Naive thymus-derived CD4-positive, alpha-beta T cell (primary cell): Measurements from ENCODE around the gene AK2. TPM values are rescaled to one million over a fixed set of nuclear protein-coding genes. Genes with fewer than 3 reads are reported as not detected.

ENCODE experiments used
- ATAC-seq: fragments of 150-1000 bp; cut with Tn5 transposase; 2 replicates; pipeline ENCODE4 v1.10.0; 2021; ENCODE audit warnings: mild to moderate bottlenecking, moderate library complexity
- CTCF ChIA-PET: fragments of 350-600 bp; sonication (Branson Sonifier 250); formaldehyde crosslinking; loops from one replicate; lab custom pipeline; 2021; ENCODE audit warnings: antibody characterized with exemption; lab: Charles Lee
- POLR2A ChIA-PET: fragments of 350-600 bp; sonication (Branson Sonifier 250); formaldehyde crosslinking; loops from one replicate; lab custom pipeline; 2021; ENCODE audit warnings: antibody characterized with exemption, inconsistent platforms; lab: Charles Lee
- DNase-seq, 9 donors: peaks; one replicate each; pipeline versions ENCODE4 v3.0.0 to v3.0.0-alpha.2; 2020 to 2022; ENCODE audit warnings: mixed read lengths in 1 of 9
- H3K27ac ChIP-seq: one replicate; pipeline ENCODE4 v1.7.0; 2013; ENCODE audit warnings: mild to moderate bottlenecking, low read depth, low read length, moderate library complexity
- H3K27me3 ChIP-seq, 2 donors: one replicate each; pipeline ENCODE4 v1.7.0; 2013; ENCODE audit warnings: low read length in 2 of 2, mild to moderate bottlenecking in 2 of 2, moderate library complexity in 2 of 2; ENCODE audit not compliant: control insufficient read depth in 2 of 2, insufficient read depth in 2 of 2
- H3K36me3 ChIP-seq, 3 experiments: 1 replicate in 2 of 3; 2 replicates in 1 of 3; pipeline ENCODE4 v1.7.0; 2013; ENCODE audit warnings: low read length in 3 of 3, mild to moderate bottlenecking in 3 of 3, moderate library complexity in 1 of 3; ENCODE audit not compliant: insufficient read depth in 3 of 3, control insufficient read depth in 2 of 3
- H3K4me1 ChIP-seq, 2 donors: one replicate each; pipeline ENCODE4 v1.7.0; 2013; ENCODE audit warnings: low read length in 2 of 2, mild to moderate bottlenecking in 2 of 2, moderate library complexity in 1 of 2; ENCODE audit not compliant: control insufficient read depth in 2 of 2, insufficient read depth in 2 of 2
- H3K4me3 ChIP-seq: 2 replicates; pipeline ENCODE4 v1.7.0; 2013; ENCODE audit warnings: mild to moderate bottlenecking, low read length
- H3K9me3 ChIP-seq, 3 experiments: 1 replicate in 2 of 3; 2 replicates in 1 of 3; pipeline ENCODE4 v1.7.0; 2013; ENCODE audit warnings: low read length in 3 of 3; ENCODE audit not compliant: control insufficient read depth in 2 of 3
- H3K27ac Mint-ChIP-seq, 9 donors: one replicate each; pipeline ENCODE4 v1.8.0; 2020 to 2022; ENCODE audit warnings: mixed read lengths in 9 of 9, mild to moderate bottlenecking in 8 of 9, moderate library complexity in 5 of 9, inconsistent platforms in 2 of 9
- H3K27me3 Mint-ChIP-seq, 5 donors: one replicate each; pipeline ENCODE4 v1.8.0; 2021 to 2022; ENCODE audit warnings: mixed read lengths in 5 of 5, mild to moderate bottlenecking in 1 of 5
- H3K36me3 Mint-ChIP-seq, 5 donors: one replicate each; pipeline ENCODE4 v1.8.0; 2020 to 2022; ENCODE audit warnings: mixed read lengths in 5 of 5, mild to moderate bottlenecking in 3 of 5, inconsistent platforms in 1 of 5
- H3K4me1 Mint-ChIP-seq, 7 donors: one replicate each; pipeline ENCODE4 v1.8.0; 2020 to 2022; ENCODE audit warnings: mixed read lengths in 7 of 7, mild to moderate bottlenecking in 3 of 7, inconsistent platforms in 1 of 7
- H3K4me3 Mint-ChIP-seq, 10 donors: one replicate each; pipeline ENCODE4 v1.8.0; 2020 to 2022; ENCODE audit warnings: mild to moderate bottlenecking in 10 of 10, mixed read lengths in 10 of 10, moderate library complexity in 6 of 10, inconsistent platforms in 2 of 10
- H3K9me3 Mint-ChIP-seq, 11 donors: one replicate each; pipeline ENCODE4 v1.8.0; 2020 to 2022; ENCODE audit warnings: mixed read lengths in 11 of 11, mild to moderate bottlenecking in 4 of 11, inconsistent platforms in 1 of 11, moderate library complexity in 1 of 11
- intact Hi-C, 2 donors: fragments of 100-400 bp; cut with micrococcal nuclease; formaldehyde crosslinking; loops; one replicate each; pipeline ENCODE4 v1.15.1; 2023
- polyA plus RNA-seq, 2 donors: library from polyadenylated mRNA; unstranded; fragments of 300-500 nt; fragmentation: Illumina TruSeq; gene quantifications; one replicate each; pipeline ENCODE4 v1.2.3, GENCODE V29; 2021
- total RNA-seq, 6 experiments: library from RNA in 5 of 6; stranded (reverse) in 5 of 6; gene quantifications; 1 replicate in 5 of 6; 2 replicates in 1 of 6; pipeline ENCODE4 v1.2.3 and lab custom pipeline; 2021 to 2026

The AK2 gene
- total and polyA plus RNA-seq, 7 experiments from 2014 or later: 53.8 to 219 (median 97.4) TPM

DNA sequence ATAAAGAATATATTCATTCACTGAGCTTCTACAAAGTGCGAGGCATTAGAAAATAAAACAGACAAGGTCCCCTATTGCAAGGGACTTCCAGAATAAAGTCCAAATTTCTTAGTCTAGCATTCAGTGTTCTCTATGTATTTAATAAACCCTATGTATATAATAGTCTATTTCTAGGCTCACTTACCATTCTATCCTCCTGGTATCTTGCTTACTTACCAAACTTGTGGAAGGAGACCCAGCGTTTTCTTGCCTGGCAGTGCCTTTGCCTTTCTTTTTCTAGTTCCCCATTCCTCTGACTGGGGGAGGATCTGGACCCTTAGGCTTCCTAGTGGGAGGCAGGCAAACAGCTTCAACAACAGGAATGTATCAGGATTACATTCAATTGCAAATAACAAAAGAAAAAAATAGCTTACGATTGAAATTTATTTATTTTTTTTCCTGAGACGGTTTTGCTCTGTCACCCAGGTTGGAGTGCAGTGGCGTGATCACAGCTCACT lies 71.4 kb downstream of the AK2 start:
- H3K36me3 ChIP-seq: no peaks in the 10 kb centered on the region
- Mint-ChIP-seq H3K27ac (peak overlapping the region; percentile 71 to 96 (median 90)), H3K27me3 (peaks cover 0 to 4% (median 0%) of the 10 kb centered on the region in 5 donors), H3K4me1 (peaks cover 23 to 50% (median 33%) of the 10 kb centered on the region in 7 donors), H3K9me3 (peaks cover 0 to 2% (median 0%) of the 10 kb centered on the region in 11 donors), H3K4me3 (peak overlapping the region; percentile 87 to 93 (median 90)), H3K36me3 (peaks cover 0 to 18% (median 0%) of the 10 kb centered on the region in 5 donors)
- no peaks in the 10 kb centered on the region for H3K9me3 ChIP-seq
- peak overlapping the region; percentile 67 for H3K4me3 ChIP-seq
- no peak for ATAC-seq
- H3K27me3 ChIP-seq: no peaks in the 10 kb centered on the region
- H3K27ac ChIP-seq: peak overlapping the region; percentile 74
- no peak for DNase-seq
- ChIA-PET POLR2A (interaction anchor here (0.6 to 4.3 kb wide), 19 partner anchors 9 to 314 kb away, joined by 3 to 76 read pairs (median 4); partner anchors contain the start of genes RBBP4, TRIM62 and ZBTB8OS), CTCF (interaction anchor here (1.1 kb wide), 1 partner anchor 15 kb away, joined by 3 read pairs; no protein-coding TSS in a partner anchor)
- peaks cover 19 to 24% of the 10 kb centered on the region in 2 donors for H3K4me1 ChIP-seq
- intact Hi-C loops: loop anchor here (2.0 kb wide), 3 partner anchors 32 to 148 kb away; partner anchors contain the start of genes AK2 (in 1 of the 2), S100PBP (in 1 of the 2) and YARS1 (in 1 of the 2)

DNA sequence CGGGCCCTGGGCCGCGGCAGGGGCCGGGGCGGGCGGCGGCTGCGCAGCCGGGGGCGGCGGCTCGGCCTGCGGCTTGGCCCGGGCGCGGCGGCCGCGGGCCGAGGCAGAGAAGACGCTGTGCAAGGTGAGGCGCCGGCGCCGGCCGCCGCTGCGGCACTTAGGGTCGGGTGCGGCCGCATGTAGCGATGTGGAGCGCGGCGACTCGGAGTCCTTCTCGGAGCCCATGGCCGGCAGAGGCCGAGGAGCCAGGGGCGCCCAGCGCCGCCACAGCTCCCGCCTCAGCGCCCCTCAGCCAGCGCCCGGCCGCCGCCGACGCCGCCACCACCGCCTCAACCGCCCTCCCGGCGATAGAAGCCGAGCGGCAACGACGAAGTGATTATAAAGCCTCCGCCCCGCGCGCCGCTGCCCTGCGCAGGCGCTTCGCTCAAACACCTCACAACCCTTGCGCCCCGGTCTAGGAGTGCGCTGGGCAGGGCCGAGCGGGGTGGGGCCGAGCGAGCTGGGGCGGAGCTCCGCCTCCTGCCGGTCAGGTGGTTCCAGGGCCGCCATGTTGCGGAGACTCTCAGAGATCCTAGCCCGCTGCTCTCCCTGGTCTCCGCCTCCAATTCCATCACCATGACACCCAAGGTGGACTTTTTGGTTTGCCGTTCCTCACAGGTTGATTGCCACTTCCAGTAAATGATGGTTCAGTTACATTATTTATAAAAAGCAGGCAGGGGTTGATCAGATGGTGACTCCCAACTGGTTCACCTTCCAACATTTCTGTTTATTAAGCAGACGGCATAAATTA lies 72.0 kb downstream of the AK2 start, which contains the start of gene RNF19B:
RNF19B (minus strand) TSS at position 349 of the 790 bp plus-strand sequence; CDS start at position 225, 124 bp downstream.
- intact Hi-C loops: loop anchor here (1.0 to 2.0 kb wide), 11 partner anchors 17 to 386 kb away; partner anchors contain the start of genes AK2 (in 1 of the 2), AZIN2 (in 1 of the 2), S100PBP (in 1 of the 2) and TRIM62 (in 1 of the 2)
- no peaks in the 10 kb centered on the region for H3K36me3 ChIP-seq
- peaks cover 19 to 24% of the 10 kb centered on the region in 2 donors for H3K4me1 ChIP-seq
- Mint-ChIP-seq H3K4me3 (peak within 1 kb of the TSS; percentile 88 to 93 (median 91)), H3K27me3 (peaks cover 0 to 3% (median 0%) of the 10 kb centered on the region in 5 donors), H3K4me1 (peaks cover 23 to 50% (median 37%) of the 10 kb centered on the region in 7 donors), H3K36me3 (peaks cover 0 to 18% (median 0%) of the 10 kb centered on the region in 5 donors), H3K9me3 (peaks cover 0 to 2% (median 0%) of the 10 kb centered on the region in 11 donors), H3K27ac (peak within 1 kb of the TSS; percentile 71 to 96 (median 90))
- peak within 1 kb of the TSS; percentile 67 for H3K4me3 ChIP-seq
- CTCF ChIA-PET: interaction anchor here (1.1 kb wide), 1 partner anchor 16 kb away, joined by 3 read pairs; no protein-coding TSS in a partner anchor
- DNase-seq: peak; percentile 85 to 94 (median 90)
- peak within 1 kb of the TSS; percentile 74 for H3K27ac ChIP-seq
- H3K27me3 ChIP-seq: no peaks in the 10 kb centered on the region
- no peaks in the 10 kb centered on the region for H3K9me3 ChIP-seq
- POLR2A ChIA-PET: interaction anchor here (0.6 to 4.3 kb wide), 22 partner anchors 8 to 314 kb away, joined by 3 to 76 read pairs (median 4); partner anchors contain the start of genes AZIN2, RBBP4, TRIM62 and ZBTB8OS
- ATAC-seq: peak; percentile 97

DNA sequence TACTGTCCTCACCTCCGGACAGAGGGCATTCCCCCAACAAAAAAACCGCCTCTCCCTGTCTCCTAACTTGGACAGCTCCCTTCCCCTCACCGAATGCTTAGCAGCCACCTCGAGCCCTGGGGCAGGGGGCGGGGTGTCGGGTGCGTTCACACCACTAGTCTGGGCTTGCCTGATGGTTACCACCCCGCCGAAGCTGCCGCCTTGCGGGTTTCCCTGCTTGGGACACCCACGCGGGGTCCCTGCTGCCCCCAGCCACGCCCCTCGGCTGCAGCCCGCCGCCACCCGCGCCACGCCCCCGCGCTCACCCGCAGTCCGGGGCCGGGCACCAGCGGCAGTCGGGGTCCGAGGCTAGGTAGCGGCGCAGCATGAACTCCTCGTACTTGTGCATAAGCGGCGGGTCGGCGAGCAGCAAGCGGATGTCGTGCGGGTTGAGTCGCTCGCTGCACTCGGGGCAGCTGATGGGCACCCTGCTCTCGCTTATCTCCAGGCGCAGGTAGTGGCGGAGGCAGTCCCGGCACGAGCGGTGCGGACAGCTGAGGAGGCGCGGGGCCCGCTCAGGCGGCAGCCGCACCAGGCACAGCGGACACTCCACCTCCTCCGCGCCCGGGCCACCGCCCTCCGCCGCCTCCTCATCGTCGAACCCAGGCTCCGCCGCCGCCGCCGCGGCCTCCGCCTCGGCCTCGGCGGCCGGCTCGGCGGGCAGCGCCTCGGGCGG lies 72.8 kb downstream of the AK2 start:
- peaks cover 24 to 51% (median 42%) of the 10 kb centered on the region in 7 donors for H3K4me1 Mint-ChIP-seq
- intact Hi-C loops: loop anchor here (1.0 to 2.0 kb wide), 12 partner anchors 17 to 386 kb away; partner anchors contain the start of genes AZIN2 (in 2 of the 2), AK2 (in 1 of the 2), S100PBP (in 1 of the 2) and TRIM62 (in 1 of the 2)
- DNase-seq: peak; percentile 43 to 78 (median 64)

DNA sequence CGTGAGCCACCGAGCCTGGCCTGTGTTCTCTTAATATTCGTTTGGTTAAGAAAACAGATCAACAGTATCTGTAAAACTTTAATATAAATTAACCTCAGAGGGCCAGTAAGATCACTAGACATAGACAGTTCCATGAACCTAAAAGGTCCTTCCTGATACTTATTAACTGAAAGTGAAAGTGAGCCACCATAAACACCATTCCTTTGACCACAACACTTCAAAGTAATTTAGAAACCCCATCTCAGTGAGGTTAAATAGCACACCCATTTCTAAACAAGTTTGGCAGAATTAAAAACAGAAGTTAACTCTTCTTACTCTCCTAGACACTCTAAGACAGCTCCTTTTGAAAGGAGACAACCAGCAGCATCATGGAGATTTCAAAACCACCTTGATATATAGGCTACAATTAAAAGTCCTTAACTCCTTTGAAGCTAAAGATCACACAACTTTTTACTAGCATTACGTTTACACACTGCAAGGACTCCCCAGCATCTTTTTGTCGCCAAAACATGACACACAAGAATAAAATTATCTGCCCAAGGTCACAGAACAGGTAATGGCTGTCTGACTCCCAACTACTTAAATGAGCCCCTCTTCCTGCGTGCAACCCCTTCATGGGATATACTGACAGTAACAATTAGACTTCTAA lies 74.3 kb downstream of the AK2 start:
- peaks cover 36 to 64% (median 56%) of the 10 kb centered on the region in 7 donors for H3K4me1 Mint-ChIP-seq
- POLR2A ChIA-PET: interaction anchor here (0.6 kb wide), 1 partner anchor 187 kb away, joined by 4 read pairs; no protein-coding TSS in a partner anchor
- no peaks in the 10 kb centered on the region for H3K36me3 ChIP-seq
- H3K9me3 ChIP-seq: no peaks in the 10 kb centered on the region
- ATAC-seq (no peak), DNase-seq (peak in 1 of 9 donors; percentile 16)
- CTCF ChIA-PET: no interaction called here
- intact Hi-C loops: loop anchor here (1.0 to 2.0 kb wide), 2 partner anchors 44 to 165 kb away; no protein-coding TSS in a partner anchor
- H3K27ac ChIP-seq: no peak overlapping the region
- peaks cover 0 to 3% (median 0%) of the 10 kb centered on the region in 5 donors for H3K27me3 Mint-ChIP-seq
- peak overlapping the region; percentile 49 for H3K4me3 ChIP-seq
- H3K4me3 Mint-ChIP-seq: peak overlapping the region; percentile 77 to 92 (median 88)
- peak overlapping the region in 8 of 9 donors; percentile 9 to 85 (median 41) for H3K27ac Mint-ChIP-seq
- H3K36me3 Mint-ChIP-seq: peaks cover 0 to 17% (median 0%) of the 10 kb centered on the region in 5 donors
- no peaks in the 10 kb centered on the region for H3K27me3 ChIP-seq
- no peaks in the 10 kb centered on the region for H3K9me3 Mint-ChIP-seq
- H3K4me1 ChIP-seq: peaks cover 30 to 31% of the 10 kb centered on the region in 2 donors

More for the DNA sequence above, 72.8 kb downstream of the AK2 start:
- Mint-ChIP-seq H3K27ac (peak overlapping the region; percentile 38 to 85 (median 63)), H3K4me3 (peak overlapping the region; percentile 77 to 92 (median 88)), H3K9me3 (peaks cover 0 to 2% (median 0%) of the 10 kb centered on the region in 11 donors), H3K27me3 (peaks cover 0 to 3% (median 0%) of the 10 kb centered on the region in 5 donors), H3K36me3 (peaks cover 0 to 16% (median 0%) of the 10 kb centered on the region in 5 donors)
- ChIA-PET POLR2A (interaction anchor here (0.7 to 4.3 kb wide), 16 partner anchors 8 to 313 kb away, joined by 3 to 76 read pairs (median 4); partner anchors contain the start of genes AZIN2, RBBP4 and ZBTB8OS), CTCF (interaction anchor here (0.9 kb wide), 2 partner anchors 17 to 43 kb away, joined by 3 to 4 read pairs; no protein-coding TSS in a partner anchor)
- Histone ChIP-seq H3K27ac (peak overlapping the region; percentile 45), H3K4me1 (peaks cover 23 to 24% of the 10 kb centered on the region in 2 donors), H3K9me3 (no peaks in the 10 kb centered on the region), H3K27me3 (no peaks in the 10 kb centered on the region), H3K36me3 (no peaks in the 10 kb centered on the region), H3K4me3 (peak overlapping the region; percentile 49)
- ATAC-seq: peak; percentile 46

DNA sequence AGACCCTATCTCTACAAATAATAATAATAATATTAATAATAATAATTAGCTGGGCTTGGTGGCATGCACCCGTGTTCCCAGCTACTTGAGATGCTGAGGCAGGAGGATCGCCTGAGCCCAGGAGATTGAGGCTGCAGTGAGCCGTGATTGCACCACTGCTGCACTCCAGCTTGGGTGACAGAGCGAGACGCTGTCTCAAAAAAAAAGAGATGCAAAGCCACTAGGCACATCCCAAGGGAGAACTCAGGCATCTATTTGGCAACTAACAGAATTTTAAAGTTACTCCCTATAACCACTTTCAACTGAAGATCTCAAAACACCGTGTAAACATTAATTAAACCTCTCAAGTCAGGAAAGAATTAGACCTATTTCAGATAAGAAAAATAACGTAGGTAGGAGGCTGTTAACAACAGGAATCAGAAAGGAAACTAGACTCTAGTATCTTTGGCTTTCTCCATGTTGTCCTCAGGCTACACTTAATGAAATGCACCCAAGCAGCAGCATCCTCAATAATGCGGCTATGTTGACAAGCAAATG lies 75.8 kb downstream of the AK2 start:
- ATAC-seq (no peak), DNase-seq (no peak)
- ChIA-PET POLR2A (interaction anchor here (0.5 to 1.1 kb wide), 2 partner anchors 20 to 137 kb away, joined by 3 to 4 read pairs; no protein-coding TSS in a partner anchor), CTCF (interaction anchor here (0.6 kb wide), 1 partner anchor 13 kb away, joined by 3 read pairs; no protein-coding TSS in a partner anchor)
- Histone ChIP-seq H3K27me3 (no peaks in the 10 kb centered on the region), H3K4me3 (no peak overlapping the region), H3K9me3 (no peaks in the 10 kb centered on the region), H3K4me1 (peaks cover 30 to 32% of the 10 kb centered on the region in 2 donors), H3K27ac (no peak overlapping the region), H3K36me3 (no peaks in the 10 kb centered on the region)
- Mint-ChIP-seq H3K9me3 (no peaks in the 10 kb centered on the region), H3K4me3 (peak overlapping the region in 3 of 10 donors; percentile 28 to 50 (median 41)), H3K27ac (peak overlapping the region in 1 of 9 donors; percentile 7), H3K4me1 (peaks cover 42 to 73% (median 62%) of the 10 kb centered on the region in 7 donors), H3K36me3 (peaks cover 0 to 17% (median 2%) of the 10 kb centered on the region in 5 donors), H3K27me3 (no peaks in the 10 kb centered on the region)
- intact Hi-C loops: no loop called here
